ENCODE data around the gene CCDC3. TPM values are rescaled to one million over a fixed set of nuclear protein-coding genes. Genes with fewer than 3 reads are reported as not detected.

Gene CCDC3
- total RNA-seq, 2 donors from 2014 or later: 10.0 to 14.9 TPM

DNA sequence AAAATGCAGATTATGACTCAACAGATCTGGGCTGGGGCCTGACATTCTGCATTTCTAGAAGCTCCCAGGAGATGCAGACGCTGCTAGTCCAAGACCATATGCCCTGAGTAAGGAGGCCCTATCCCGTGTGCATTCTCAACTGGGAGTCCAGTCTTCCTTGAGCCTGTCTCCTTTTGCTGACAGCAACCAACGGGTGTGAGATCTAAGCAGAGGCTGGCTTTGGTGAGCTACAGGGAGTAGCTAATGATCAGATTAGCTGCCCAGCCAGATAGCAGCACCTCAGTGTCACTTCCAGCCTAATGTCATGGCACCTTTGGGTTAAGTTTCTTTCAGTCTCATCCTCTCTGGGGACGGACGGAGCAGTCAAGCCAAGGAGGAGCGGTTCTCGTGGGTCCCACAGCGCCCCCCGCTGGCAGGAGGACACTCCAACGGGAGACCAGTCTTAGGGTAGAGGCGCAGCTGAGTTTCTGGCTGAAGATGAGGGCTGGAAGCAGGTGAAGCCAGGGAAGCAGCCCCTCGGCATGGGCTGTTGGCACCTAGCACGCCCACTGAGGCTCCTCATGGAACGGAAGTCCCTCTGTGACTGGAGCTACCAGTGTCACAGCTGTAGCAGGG is 154.0 kb downstream of the CCDC3 start:
- Histone ChIP-seq H3K9me3 (no peaks in the 10 kb centered on the region), H3K4me3 (no peak overlapping the region), H3K4me1 (peaks cover 0 to 19% of the 10 kb centered on the region in 2 donors), H3K36me3 (no peaks in the 10 kb centered on the region), H3K27me3 (no peaks in the 10 kb centered on the region), H3K27ac (no peak overlapping the region)
- TF ChIP-seq, protein P1, sequence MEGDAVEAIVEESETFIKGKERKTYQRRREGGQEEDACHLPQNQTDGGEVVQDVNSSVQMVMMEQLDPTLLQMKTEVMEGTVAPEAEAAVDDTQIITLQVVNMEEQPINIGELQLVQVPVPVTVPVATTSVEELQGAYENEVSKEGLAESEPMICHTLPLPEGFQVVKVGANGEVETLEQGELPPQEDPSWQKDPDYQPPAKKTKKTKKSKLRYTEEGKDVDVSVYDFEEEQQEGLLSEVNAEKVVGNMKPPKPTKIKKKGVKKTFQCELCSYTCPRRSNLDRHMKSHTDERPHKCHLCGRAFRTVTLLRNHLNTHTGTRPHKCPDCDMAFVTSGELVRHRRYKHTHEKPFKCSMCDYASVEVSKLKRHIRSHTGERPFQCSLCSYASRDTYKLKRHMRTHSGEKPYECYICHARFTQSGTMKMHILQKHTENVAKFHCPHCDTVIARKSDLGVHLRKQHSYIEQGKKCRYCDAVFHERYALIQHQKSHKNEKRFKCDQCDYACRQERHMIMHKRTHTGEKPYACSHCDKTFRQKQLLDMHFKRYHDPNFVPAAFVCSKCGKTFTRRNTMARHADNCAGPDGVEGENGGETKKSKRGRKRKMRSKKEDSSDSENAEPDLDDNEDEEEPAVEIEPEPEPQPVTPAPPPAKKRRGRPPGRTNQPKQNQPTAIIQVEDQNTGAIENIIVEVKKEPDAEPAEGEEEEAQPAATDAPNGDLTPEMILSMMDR (IDR thresholded peaks at IDR 0.05): peak in 1 of 2 donors; percentile 33
- peak; percentile 51 for DNase-seq (ENCODE audit: low spot score)

DNA sequence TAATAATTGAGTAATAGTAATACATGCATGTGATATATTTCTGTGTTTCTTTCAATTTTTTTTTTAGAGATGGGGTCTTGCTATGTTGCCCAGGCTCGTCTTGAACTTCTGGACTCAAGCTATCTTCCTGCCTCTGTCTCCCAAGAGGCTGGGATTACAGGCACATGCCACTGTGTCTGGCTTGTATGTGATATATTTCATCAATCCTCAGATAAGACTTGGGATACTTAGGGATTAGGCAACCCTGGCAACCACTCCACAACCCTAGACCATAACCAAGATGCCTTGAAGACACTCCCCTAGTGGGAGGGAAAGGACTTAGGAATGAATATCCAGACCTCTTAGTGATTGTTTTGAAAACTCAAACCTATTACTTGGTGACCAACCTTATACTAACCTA is 154.8 kb downstream of the CCDC3 start:
- Histone ChIP-seq H3K36me3 (no peaks in the 10 kb centered on the region), H3K27ac (no peak overlapping the region), H3K4me3 (no peak overlapping the region), H3K4me1 (peaks cover 0 to 19% of the 10 kb centered on the region in 2 donors), H3K9me3 (no peaks in the 10 kb centered on the region), H3K27me3 (no peaks in the 10 kb centered on the region)
- peak; percentile 54 for DNase-seq (ENCODE audit: low spot score)
- TF ChIP-seq, protein P1 (IDR thresholded peaks at IDR 0.05): no peak

Other genes with a start within 250 kb of the CCDC3 start
- 10 to 100 TPM; 67.9 to 82.7 TPM for gene OPTN, start 98.5 kb upstream of the CCDC3 start, total RNA-seq
- under 1 TPM in 1 of 2 donors, not detected in 1; 0.15 TPM for gene MCM10, start 159.8 kb upstream of the CCDC3 start, total RNA-seq
- not detected for gene UCMA, start 232.7 kb upstream of the CCDC3 start, total RNA-seq

Measured in right atrium auricular region (tissue), 2 donors.